GM23338 (cell line): ENCODE data around the gene C6orf136. TPM values are rescaled to one million over a fixed set of nuclear protein-coding genes. Genes with fewer than 3 reads are reported as not detected.

Experiments
- ATAC-seq: fragments of 200-7000 bp; cut with Tn5 transposase; 3 replicates; pipeline ENCODE4 v1.9.1; 2020
- DNase-seq: peaks from one replicate; pipeline ENCODE4 v3.0.0-alpha.2; 2015; ENCODE audit warnings: low spot score
- H2AFZ ChIP-seq: fragments of 200-600 bp; sonication (generic); 2 replicates; pipeline ENCODE4 v1.8.0; 2016; ENCODE audit warnings: antibody characterized with exemption, mild to moderate bottlenecking, moderate library complexity
- H3F3A ChIP-seq: fragments of 200-600 bp; sonication (generic); replicated peaks from 2 replicates; pipeline ENCODE4 v1.8.0; 2017; ENCODE audit warnings: antibody characterized with exemption, mixed run types, low read depth
- H3K27ac ChIP-seq: fragments of 200-600 bp; sonication (generic); 2 replicates; pipeline ENCODE4 v1.6.1; 2016; ENCODE audit warnings: low read depth
- H3K27me3 ChIP-seq: fragments of 200-600 bp; sonication (generic); 2 replicates; pipeline ENCODE4 v1.8.0; 2016; ENCODE audit warnings: mild to moderate bottlenecking, mixed run types, moderate library complexity; ENCODE audit not compliant: insufficient read depth
- H3K36me3 ChIP-seq: fragments of 200-600 bp; sonication (generic); 2 replicates; pipeline ENCODE4 v1.8.0; 2016; ENCODE audit warnings: mild to moderate bottlenecking; ENCODE audit not compliant: insufficient read depth
- H3K4me1 ChIP-seq: fragments of 200-600 bp; sonication (generic); 2 replicates; pipeline ENCODE4 v1.8.0; 2016; ENCODE audit warnings: mild to moderate bottlenecking, moderate library complexity; ENCODE audit not compliant: insufficient read depth
- H3K4me2 ChIP-seq: fragments of 200-600 bp; sonication (generic); 2 replicates; pipeline ENCODE4 v1.7.1; 2017; ENCODE audit warnings: mixed run types
- H3K4me3 ChIP-seq: fragments of 200-600 bp; sonication (generic); 2 replicates; pipeline ENCODE4 v1.6.1; 2016; ENCODE audit warnings: mixed run types
- H3K79me2 ChIP-seq: fragments of 200-600 bp; sonication (generic); replicated peaks from 2 replicates; pipeline ENCODE4 v1.8.0; 2017; ENCODE audit warnings: mild to moderate bottlenecking; ENCODE audit not compliant: insufficient read depth
- H3K9me2 ChIP-seq: fragments of 200-600 bp; sonication (generic); 2 replicates; pipeline ENCODE4 v1.8.0; 2017; ENCODE audit not compliant: insufficient read depth
- H4K20me1 ChIP-seq: fragments of 200-600 bp; sonication (generic); replicated peaks from 2 replicates; pipeline ENCODE4 v1.8.0; 2017; ENCODE audit warnings: mild to moderate bottlenecking; ENCODE audit not compliant: insufficient read depth
- H3K27ac Mint-ChIP-seq: 2 replicates; pipeline ENCODE4 v1.8.0; 2020; ENCODE audit warnings: inconsistent platforms, mild to moderate bottlenecking, moderate library complexity, mixed read lengths
- H3K27me3 Mint-ChIP-seq: 3 replicates; pipeline ENCODE4 v1.8.0; 2022; ENCODE audit warnings: low read depth, mild to moderate bottlenecking, moderate library complexity, mixed read lengths, inconsistent platforms; ENCODE audit not compliant: insufficient read depth, poor library complexity
- H3K36me3 Mint-ChIP-seq: 3 replicates; pipeline ENCODE4 v1.8.0; 2021; ENCODE audit warnings: low read depth, mild to moderate bottlenecking, inconsistent platforms, moderate library complexity, mixed read lengths
- H3K4me1 Mint-ChIP-seq: 3 replicates; pipeline ENCODE4 v1.8.0; 2020; ENCODE audit warnings: mild to moderate bottlenecking, inconsistent platforms, mixed read lengths
- H3K4me3 Mint-ChIP-seq: 3 replicates; pipeline ENCODE4 v1.8.0; 2021; ENCODE audit warnings: moderate library complexity, mild to moderate bottlenecking, inconsistent platforms, mixed read lengths
- H3K9me3 Mint-ChIP-seq: 3 replicates; pipeline ENCODE4 v1.8.0; 2020; ENCODE audit warnings: moderate library complexity, mild to moderate bottlenecking, inconsistent platforms, mixed read lengths
- CREB1 ChIP-seq: fragments of 250-450 bp; sonication (Bioruptor Pico); IDR thresholded peaks from 2 replicates; pipeline ENCODE4 v1.5.0; 2020; ENCODE audit warnings: low read depth, mild to moderate bottlenecking, moderate library complexity
- CTCF ChIP-seq, 2 experiments: fragments of 200-600 bp in 1 of 2; sonication (generic) in 1 of 2; conservative IDR thresholded peaks; 2 replicates each; pipeline versions ENCODE4 v1.5.1 to v1.6.1; 2016 to 2017; ENCODE audit warnings: antibody characterized with exemption in 2 of 2, low read depth in 2 of 2, mild to moderate bottlenecking in 2 of 2, moderate library complexity in 1 of 2
- JUNB ChIP-seq: IDR thresholded peaks from one replicate; pipeline ENCODE4 v1.6.1; 2016; ENCODE audit warnings: antibody characterized with exemption; ENCODE audit not compliant: unreplicated experiment
- NANOG ChIP-seq: IDR thresholded peaks from 2 replicates; pipeline ENCODE4 v1.6.1; 2016; ENCODE audit warnings: antibody characterized with exemption, borderline replicate concordance
- POLR2AphosphoS5 ChIP-seq: IDR thresholded peaks from 2 replicates; pipeline ENCODE4 v1.6.1; 2016; ENCODE audit warnings: antibody characterized with exemption, low read depth
- STAT1 ChIP-seq: IDR thresholded peaks from one replicate; pipeline ENCODE4 v1.6.1; 2016; ENCODE audit warnings: antibody characterized with exemption; ENCODE audit not compliant: unreplicated experiment
- polyA plus RNA-seq: library from polyadenylated mRNA; unstranded; fragments of >200 nt; fragmentation: Nextera tagmentation; extraction: Ambion mirVana; gene quantifications from 2 replicates; pipeline ENCODE4 v1.2.1, GENCODE V29; 2016
- total RNA-seq: library from RNA; depleted of rRNA; stranded (reverse); fragments of >200 nt; shearing (Covaris generic); gene quantifications from 2 replicates; pipeline ENCODE4 v1.2.3, GENCODE V29; 2014
- TF ChIP-seq, protein P1 (sequence below): IDR thresholded peaks from 2 replicates; pipeline ENCODE4 v1.6.1; 2016; ENCODE audit warnings: antibody characterized with exemption
- TF ChIP-seq, protein P2 (sequence below): fragments of 250-450 bp; sonication (Bioruptor Pico); IDR thresholded peaks from 2 replicates; pipeline ENCODE4 v1.5.0; 2020; ENCODE audit warnings: mild to moderate bottlenecking, moderate library complexity

The C6orf136 gene
- total and polyA plus RNA-seq, 2 experiments from 2014 or later, result 12.5 to 27.5 TPM

DNA sequence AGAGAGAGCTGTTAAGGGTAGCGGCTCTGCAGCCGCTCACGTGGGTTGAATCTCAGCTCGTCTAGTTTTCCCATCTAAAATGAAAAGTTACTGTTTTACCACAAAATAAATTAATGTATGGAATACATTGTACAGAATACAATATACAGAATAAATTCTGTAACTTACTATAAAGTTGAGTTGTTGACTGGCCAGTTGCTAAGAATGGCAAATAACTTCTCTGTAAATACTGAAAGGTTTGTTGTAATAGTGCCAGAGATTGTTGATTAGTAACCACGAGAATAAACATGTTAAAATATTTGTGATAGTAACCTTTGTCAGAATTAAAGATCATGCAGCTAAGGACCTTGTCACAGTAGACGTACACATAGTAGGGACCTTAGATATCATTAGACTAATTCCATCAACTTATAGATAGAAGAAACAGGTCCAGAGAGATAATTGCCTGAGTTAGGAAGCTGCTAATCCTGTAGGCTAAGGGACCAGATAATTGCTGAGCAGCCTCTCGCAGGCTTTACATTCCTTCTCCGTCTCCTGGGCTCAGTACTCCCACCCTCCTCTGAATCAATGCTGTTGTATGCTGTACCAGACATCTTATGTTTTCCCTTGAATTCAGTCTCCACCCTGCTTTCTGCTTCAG, 44.4 kb downstream of the C6orf136 start:
- Mint-ChIP-seq H3K27me3 (peaks cover 28% of the 10 kb centered on the region), H3K4me3 (peak overlapping the region; percentile 88), H3K36me3 (peaks cover 12% of the 10 kb centered on the region), H3K27ac (no peak overlapping the region), H3K9me3 (no peaks in the 10 kb centered on the region), H3K4me1 (peaks cover 34% of the 10 kb centered on the region)
- ATAC-seq (0 out of 3 replicates have a peak, but pooled peaks have one; percentile 3), DNase-seq (peak; percentile 52)
- Histone ChIP-seq H3K79me2 (no peaks in the 10 kb centered on the region), H3K4me1 (peaks cover 19% of the 10 kb centered on the region), H3K4me2 (peak overlapping the region; percentile 81), H3K27ac (no peak overlapping the region), H4K20me1 (no peaks in the 10 kb centered on the region), H3K36me3 (no peaks in the 10 kb centered on the region), H3K9me2 (no peaks in the 10 kb centered on the region), H3K4me3 (peak overlapping the region; percentile 94), H3F3A (peaks cover 9% of the 10 kb centered on the region), H2AFZ (peak overlapping the region; percentile 87; the same call in 1 of the 2 replicates), H3K27me3 (0 out of 2 replicates have a peak, but pooled peaks cover under 1% of the 10 kb centered on the region)
- TF ChIP-seq, protein P1, sequence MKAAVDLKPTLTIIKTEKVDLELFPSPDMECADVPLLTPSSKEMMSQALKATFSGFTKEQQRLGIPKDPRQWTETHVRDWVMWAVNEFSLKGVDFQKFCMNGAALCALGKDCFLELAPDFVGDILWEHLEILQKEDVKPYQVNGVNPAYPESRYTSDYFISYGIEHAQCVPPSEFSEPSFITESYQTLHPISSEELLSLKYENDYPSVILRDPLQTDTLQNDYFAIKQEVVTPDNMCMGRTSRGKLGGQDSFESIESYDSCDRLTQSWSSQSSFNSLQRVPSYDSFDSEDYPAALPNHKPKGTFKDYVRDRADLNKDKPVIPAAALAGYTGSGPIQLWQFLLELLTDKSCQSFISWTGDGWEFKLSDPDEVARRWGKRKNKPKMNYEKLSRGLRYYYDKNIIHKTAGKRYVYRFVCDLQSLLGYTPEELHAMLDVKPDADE, result no peak
- no peak for TF ChIP-seq STAT1
- no peak for TF ChIP-seq CTCF (conservative IDR thresholded peaks at IDR 0.05; ENCODE audit: low read depth in 2 of 2)
- TF ChIP-seq JUNB, result no peak
- TF ChIP-seq POLR2AphosphoS5, result no peak
- TF ChIP-seq, protein P2, sequence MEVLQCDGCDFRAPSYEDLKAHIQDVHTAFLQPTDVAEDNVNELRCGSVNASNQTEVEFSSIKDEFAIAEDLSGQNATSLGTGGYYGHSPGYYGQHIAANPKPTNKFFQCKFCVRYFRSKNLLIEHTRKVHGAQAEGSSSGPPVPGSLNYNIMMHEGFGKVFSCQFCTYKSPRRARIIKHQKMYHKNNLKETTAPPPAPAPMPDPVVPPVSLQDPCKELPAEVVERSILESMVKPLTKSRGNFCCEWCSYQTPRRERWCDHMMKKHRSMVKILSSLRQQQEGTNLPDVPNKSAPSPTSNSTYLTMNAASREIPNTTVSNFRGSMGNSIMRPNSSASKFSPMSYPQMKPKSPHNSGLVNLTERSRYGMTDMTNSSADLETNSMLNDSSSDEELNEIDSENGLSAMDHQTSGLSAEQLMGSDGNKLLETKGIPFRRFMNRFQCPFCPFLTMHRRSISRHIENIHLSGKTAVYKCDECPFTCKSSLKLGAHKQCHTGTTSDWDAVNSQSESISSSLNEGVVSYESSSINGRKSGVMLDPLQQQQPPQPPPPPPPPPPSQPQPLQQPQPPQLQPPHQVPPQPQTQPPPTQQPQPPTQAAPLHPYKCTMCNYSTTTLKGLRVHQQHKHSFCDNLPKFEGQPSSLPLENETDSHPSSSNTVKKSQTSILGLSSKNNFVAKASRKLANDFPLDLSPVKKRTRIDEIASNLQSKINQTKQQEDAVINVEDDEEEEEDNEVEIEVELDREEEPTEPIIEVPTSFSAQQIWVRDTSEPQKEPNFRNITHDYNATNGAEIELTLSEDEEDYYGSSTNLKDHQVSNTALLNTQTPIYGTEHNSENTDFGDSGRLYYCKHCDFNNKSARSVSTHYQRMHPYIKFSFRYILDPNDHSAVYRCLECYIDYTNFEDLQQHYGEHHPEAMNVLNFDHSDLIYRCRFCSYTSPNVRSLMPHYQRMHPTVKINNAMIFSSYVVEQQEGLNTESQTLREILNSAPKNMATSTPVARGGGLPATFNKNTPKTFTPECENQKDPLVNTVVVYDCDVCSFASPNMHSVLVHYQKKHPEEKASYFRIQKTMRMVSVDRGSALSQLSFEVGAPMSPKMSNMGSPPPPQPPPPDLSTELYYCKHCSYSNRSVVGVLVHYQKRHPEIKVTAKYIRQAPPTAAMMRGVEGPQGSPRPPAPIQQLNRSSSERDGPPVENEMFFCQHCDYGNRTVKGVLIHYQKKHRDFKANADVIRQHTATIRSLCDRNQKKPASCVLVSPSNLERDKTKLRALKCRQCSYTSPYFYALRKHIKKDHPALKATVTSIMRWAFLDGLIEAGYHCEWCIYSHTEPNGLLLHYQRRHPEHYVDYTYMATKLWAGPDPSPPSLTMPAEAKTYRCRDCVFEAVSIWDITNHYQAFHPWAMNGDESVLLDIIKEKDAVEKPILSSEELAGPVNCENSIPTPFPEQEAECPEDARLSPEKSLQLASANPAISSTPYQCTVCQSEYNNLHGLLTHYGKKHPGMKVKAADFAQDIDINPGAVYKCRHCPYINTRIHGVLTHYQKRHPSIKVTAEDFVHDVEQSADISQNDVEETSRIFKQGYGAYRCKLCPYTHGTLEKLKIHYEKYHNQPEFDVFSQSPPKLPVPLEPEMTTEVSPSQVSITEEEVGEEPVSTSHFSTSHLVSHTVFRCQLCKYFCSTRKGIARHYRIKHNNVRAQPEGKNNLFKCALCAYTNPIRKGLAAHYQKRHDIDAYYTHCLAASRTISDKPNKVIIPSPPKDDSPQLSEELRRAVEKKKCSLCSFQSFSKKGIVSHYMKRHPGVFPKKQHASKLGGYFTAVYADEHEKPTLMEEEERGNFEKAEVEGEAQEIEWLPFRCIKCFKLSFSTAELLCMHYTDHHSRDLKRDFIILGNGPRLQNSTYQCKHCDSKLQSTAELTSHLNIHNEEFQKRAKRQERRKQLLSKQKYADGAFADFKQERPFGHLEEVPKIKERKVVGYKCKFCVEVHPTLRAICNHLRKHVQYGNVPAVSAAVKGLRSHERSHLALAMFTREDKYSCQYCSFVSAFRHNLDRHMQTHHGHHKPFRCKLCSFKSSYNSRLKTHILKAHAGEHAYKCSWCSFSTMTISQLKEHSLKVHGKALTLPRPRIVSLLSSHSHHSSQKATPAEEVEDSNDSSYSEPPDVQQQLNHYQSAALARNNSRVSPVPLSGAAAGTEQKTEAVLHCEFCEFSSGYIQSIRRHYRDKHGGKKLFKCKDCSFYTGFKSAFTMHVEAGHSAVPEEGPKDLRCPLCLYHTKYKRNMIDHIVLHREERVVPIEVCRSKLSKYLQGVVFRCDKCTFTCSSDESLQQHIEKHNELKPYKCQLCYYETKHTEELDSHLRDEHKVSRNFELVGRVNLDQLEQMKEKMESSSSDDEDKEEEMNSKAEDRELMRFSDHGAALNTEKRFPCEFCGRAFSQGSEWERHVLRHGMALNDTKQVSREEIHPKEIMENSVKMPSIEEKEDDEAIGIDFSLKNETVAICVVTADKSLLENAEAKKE (CRISPR knock-in tag), result no peak
- no peak for TF ChIP-seq CREB1 (CRISPR knock-in tag)
- no peak for TF ChIP-seq NANOG
